GM13977 (cell line): ENCODE data around the gene ARHGAP6.
A peak's percentile ranks its signal among the peaks of the same experiment; 100 is the strongest.

Experiments
- DNase-seq: peaks from one replicate; pipeline ENCODE4 v3.0.0; 2012; ENCODE audit warnings: low spot score
- in situ Hi-C: fragments of 300-500 bp; cut with MboI; formaldehyde crosslinking; loops from one replicate; pipeline ENCODE4 v1.12.0; 2022; ENCODE audit warnings: low sequenced_read_pairs, low pct_unique_long_range_greater_than_20kb, mixed read lengths, inconsistent platforms; ENCODE audit not compliant: unreplicated experiment
- TF ChIP-seq, protein P1 (sequence below): IDR thresholded peaks from 2 replicates; pipeline ENCODE4 v1.5.1; 2012; ENCODE audit warnings: mild to moderate bottlenecking, control low read depth; ENCODE audit not compliant: insufficient read depth; ENCODE audit errors: extremely low read depth, missing control alignments

The ARHGAP6 gene

DNA sequence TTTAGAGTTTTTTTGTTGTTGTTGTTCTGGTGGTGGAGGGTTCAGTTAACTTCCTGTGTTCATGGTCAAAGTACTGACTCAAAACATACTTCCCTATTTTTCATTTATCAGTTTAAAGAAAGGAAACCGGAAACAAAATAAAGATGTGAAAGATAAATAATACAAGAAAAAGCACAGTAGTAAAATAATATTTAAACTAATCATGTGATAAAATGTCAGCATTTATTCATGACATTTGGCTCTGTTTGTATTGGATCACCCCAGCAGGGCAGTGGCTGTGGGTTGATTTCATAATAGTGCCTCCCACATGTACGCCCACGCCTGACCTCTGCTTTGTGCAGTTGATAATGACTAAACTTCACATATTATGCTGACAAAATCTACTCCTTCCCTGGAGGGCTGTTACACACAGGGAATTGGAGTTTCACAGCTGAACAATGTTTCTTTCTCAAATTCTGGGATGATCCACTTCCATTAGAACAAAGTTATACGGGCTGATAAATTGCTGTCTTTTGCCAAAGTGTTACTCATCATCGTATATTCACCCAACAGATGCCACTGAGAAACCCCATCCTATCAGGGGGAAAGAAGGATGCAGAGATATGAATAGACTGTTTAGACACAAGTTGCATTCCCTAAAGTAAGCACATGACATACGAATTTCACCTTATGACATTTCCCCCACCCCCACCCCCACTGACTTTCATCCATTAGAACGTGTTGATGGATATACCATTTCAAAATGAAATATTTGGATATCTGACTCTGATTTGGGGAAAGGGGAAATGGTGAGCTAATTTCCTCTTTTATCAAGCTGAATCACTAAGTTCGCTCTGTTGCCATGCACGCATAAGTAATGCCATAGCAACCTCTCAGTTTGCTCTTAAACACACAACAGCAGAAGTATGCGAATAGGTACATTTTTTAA is 324.2 kb downstream of the ARHGAP6 start:
- peak; percentile 9 for DNase-seq
- in situ Hi-C loops: no loop called here
- TF ChIP-seq, protein P1, sequence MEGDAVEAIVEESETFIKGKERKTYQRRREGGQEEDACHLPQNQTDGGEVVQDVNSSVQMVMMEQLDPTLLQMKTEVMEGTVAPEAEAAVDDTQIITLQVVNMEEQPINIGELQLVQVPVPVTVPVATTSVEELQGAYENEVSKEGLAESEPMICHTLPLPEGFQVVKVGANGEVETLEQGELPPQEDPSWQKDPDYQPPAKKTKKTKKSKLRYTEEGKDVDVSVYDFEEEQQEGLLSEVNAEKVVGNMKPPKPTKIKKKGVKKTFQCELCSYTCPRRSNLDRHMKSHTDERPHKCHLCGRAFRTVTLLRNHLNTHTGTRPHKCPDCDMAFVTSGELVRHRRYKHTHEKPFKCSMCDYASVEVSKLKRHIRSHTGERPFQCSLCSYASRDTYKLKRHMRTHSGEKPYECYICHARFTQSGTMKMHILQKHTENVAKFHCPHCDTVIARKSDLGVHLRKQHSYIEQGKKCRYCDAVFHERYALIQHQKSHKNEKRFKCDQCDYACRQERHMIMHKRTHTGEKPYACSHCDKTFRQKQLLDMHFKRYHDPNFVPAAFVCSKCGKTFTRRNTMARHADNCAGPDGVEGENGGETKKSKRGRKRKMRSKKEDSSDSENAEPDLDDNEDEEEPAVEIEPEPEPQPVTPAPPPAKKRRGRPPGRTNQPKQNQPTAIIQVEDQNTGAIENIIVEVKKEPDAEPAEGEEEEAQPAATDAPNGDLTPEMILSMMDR: no peak

DNA sequence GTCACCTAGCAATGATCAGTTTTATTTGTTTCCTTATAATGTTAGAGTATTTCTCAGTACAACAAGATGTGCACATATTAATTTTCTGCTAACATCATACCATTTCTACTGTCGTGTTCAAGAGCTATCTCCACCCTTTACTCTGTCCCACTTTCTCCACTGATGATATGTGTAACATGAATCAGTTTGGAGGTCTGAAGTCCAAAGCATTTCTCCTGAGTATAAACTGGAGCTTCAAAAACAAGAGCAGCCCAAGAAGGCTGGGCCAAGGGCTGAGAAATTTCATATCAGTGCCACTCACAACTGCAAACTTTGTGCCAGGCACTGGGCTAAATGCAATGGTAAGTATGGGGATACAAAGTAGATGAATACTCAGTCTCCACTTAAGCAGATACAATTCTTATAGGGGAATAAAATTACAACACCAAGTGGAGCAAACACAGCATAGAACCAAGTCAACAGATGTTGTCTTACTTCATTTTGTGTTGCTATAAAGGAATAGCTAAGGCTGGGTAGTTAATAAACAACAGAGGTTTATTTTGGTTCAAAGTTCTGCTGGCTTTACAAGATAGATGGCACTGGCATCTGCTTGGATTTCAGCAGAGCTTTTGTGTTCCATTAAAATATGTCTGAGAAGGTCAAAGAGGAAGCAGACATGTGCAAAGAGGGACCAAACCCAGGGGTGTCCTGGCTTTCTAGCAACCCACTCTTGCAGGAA is 328.3 kb downstream of the ARHGAP6 start:
- no peak for DNase-seq
- in situ Hi-C loops: no loop called here
- TF ChIP-seq, protein P1: no peak

DNA sequence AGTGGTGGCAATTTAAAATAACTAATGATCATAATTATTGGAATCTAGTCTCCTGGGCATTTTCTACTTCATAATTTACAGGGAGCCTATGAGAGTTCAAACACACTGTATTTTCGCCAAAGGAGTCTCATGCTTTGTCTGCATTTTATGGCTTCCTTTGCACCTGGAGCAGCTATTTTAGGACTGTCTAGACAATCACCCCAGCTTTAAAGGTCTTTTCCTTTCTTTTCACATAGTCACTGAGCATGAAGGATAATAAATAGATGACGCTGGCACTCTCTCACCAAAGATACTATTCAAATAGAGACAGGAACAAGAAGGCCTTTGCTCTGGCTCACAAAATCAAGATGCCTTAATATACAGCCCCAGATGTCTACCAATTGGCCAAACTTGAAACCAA is 329.5 kb downstream of the ARHGAP6 start:
- TF ChIP-seq, protein P1: no peak
- DNase-seq: no peak
- in situ Hi-C loops: no loop called here

DNA sequence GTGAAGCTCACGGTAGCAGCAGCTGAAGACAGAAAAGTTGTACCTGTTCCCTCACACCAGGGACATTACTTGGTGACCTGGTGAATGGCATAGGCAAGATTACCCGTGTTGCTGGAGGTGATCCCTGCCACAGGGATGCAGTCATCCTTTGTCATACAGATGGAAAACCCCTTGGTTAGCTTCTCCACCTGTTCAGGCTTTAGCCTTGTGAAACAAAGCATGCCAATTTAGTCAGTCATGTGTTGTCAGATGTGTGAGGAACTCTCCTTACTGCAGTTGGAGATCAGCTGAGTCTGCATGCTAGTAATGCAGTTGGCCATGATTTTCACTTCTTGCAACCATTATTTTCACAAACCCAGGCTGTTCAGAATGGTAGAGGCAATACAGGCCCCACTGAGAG is 331.6 kb downstream of the ARHGAP6 start:
- in situ Hi-C loops: no loop called here
- no peak for DNase-seq

DNA sequence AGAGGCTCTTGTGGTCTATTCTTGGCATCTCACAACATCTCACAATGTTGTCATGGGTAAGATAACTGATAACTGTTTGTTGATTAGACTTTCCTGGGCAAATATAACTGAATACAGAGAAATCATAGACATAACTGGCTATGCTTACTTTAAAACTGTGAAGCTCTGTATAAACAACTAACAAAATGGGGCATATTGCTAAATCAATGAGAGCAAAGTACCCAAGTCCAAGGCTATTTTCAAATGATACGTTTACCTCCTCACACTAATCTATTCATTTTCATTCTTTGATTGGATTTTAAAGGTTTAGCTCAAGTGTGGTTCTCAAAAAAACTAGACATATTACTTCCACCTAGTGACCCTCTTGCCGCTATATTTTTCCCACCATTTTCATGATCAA is 333.9 kb downstream of the ARHGAP6 start:
- in situ Hi-C loops: no loop called here
- DNase-seq: no peak
- TF ChIP-seq, protein P1: no peak

More for the DNA sequence above, 331.6 kb downstream of the ARHGAP6 start:
- TF ChIP-seq, protein P1: no peak

DNA sequence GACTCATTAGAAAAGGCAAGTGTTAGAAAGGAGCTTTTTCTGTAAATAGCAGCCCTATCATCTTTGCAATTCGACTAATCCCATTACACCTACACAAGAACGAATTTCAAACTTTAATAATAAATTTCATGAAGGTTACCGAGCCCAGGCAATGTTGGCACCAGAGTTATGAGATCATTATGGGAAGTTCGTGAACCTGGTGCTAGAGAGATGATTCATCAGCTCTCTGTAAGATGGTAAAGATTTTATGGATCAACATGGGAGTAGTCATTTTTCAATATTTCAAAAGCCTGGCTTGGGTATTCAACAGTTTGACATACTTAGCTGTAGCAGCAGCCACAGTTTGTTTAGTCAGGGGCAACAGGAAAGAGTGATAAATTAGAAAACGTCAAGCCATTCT is 336.7 kb downstream of the ARHGAP6 start:
- TF ChIP-seq, protein P1: no peak
- no peak for DNase-seq
- in situ Hi-C loops: no loop called here
